A549 (cell line): Measurements from ENCODE around the gene TNNI3K.

Source experiments
- CEBPB ChIP-seq, 2 experiments: fragments of >200 bp in 1 of 2; sonication (Bioruptor Twin) in 1 of 2; formaldehyde crosslinking in 1 of 2; IDR thresholded peaks; 2 replicates each; pipeline ENCODE4 v1.6.1; 2012 to 2016
- EP300 ChIP-seq, 2 experiments: fragments of >200 bp; sonication (Bioruptor Twin); formaldehyde crosslinking; IDR thresholded peaks; 2 replicates in 1 of 2; 3 replicates in 1 of 2; pipeline ENCODE4 v1.6.1; 2016 to 2017
- FOSL2 ChIP-seq, 2 experiments: fragments of 450-650 bp in 1 of 2; fragments of >200 bp in 1 of 2; sonication (Bioruptor Twin) in 1 of 2; formaldehyde crosslinking; IDR thresholded peaks; 2 replicates each; pipeline versions ENCODE4 v1.5.0 to v1.6.1; 2016 to 2020; ENCODE audit warnings: mild to moderate bottlenecking in 1 of 2, moderate library complexity in 1 of 2
- GATA3 ChIP-seq: IDR thresholded peaks from 2 replicates; pipeline ENCODE4 v1.6.1; 2012; ENCODE audit warnings: borderline replicate concordance
- JUN ChIP-seq, 2 experiments: fragments of >200 bp; sonication (Bioruptor Twin); formaldehyde crosslinking; IDR thresholded peaks; 2 replicates in 1 of 2; 3 replicates in 1 of 2; pipeline ENCODE4 v1.6.1; 2016 to 2017
- POLR2A ChIP-seq: IDR thresholded peaks from 2 replicates; pipeline ENCODE4 v1.6.1; 2012; ENCODE audit warnings: mild to moderate bottlenecking, low read length
- RNF2 ChIP-seq: fragments of 200-600 bp; sonication (generic); IDR thresholded peaks from 2 replicates; pipeline ENCODE4 v1.6.1; 2016; ENCODE audit warnings: low read depth, mild to moderate bottlenecking, antibody characterized with exemption, moderate library complexity, borderline replicate concordance
- SMC3 ChIP-seq: fragments of >200 bp; sonication (Bioruptor Twin); formaldehyde crosslinking; IDR thresholded peaks from 3 replicates; pipeline ENCODE4 v1.6.1; 2018; ENCODE audit warnings: inconsistent platforms
- TF ChIP-seq, protein P1 (sequence below): fragments of >200 bp; sonication (Bioruptor Twin); formaldehyde crosslinking; IDR thresholded peaks from 3 replicates; pipeline ENCODE4 v1.5.1; 2016

- TF ChIP-seq, protein P1, sequence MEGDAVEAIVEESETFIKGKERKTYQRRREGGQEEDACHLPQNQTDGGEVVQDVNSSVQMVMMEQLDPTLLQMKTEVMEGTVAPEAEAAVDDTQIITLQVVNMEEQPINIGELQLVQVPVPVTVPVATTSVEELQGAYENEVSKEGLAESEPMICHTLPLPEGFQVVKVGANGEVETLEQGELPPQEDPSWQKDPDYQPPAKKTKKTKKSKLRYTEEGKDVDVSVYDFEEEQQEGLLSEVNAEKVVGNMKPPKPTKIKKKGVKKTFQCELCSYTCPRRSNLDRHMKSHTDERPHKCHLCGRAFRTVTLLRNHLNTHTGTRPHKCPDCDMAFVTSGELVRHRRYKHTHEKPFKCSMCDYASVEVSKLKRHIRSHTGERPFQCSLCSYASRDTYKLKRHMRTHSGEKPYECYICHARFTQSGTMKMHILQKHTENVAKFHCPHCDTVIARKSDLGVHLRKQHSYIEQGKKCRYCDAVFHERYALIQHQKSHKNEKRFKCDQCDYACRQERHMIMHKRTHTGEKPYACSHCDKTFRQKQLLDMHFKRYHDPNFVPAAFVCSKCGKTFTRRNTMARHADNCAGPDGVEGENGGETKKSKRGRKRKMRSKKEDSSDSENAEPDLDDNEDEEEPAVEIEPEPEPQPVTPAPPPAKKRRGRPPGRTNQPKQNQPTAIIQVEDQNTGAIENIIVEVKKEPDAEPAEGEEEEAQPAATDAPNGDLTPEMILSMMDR = no peak
- TF ChIP-seq SMC3 (no peak), GATA3 (no peak), FOSL2 (IDR thresholded peaks at IDR 0.05) (no peak), FOSL2 (CRISPR knock-in tag; IDR thresholded peaks at IDR 0.05) (no peak), POLR2A (no peak), EP300 (IDR thresholded peaks at IDR 0.05) (no peak), RNF2 (no peak), JUN (IDR thresholded peaks at IDR 0.05) (no peak), CEBPB (IDR thresholded peaks at IDR 0.05) (no peak)
These were observed 88.8 kb downstream of the TNNI3K start for GRCh38 chr1:74323937-74324473.
